Measurements from ENCODE around the gene PCDH9.
"Not testable (repeated sequence)": the region's sequence is repeated elsewhere in the genome, so short reads cannot be mapped to it uniquely, and the experiment has no call there.

Gene PCDH9

GRCh38 chr13:66835040-66835628 is 395.0 kb downstream of the PCDH9 start:
- peak; percentile 14 for DNase-seq (ENCODE audit: low read depth)

GRCh38 chr13:66830940-66831716 is 399.0 kb downstream of the PCDH9 start:
- DNase-seq (ENCODE audit: low read depth) = no peak

- DNase-seq (ENCODE audit: low read depth) = no peak
Observed at GRCh38 chr13:66829803-66830202, 400.3 kb downstream of the PCDH9 start.

- no peak for DNase-seq (ENCODE audit: low read depth)
Observed at GRCh38 chr13:66826398-66826797, 403.7 kb downstream of the PCDH9 start.

- DNase-seq (ENCODE audit: low read depth) = no peak
Observed at GRCh38 chr13:66821551-66821950, 408.6 kb downstream of the PCDH9 start.

GRCh38 chr13:66811455-66811854 is 418.7 kb downstream of the PCDH9 start:
- DNase-seq (ENCODE audit: low read depth) = no peak

- no peak for DNase-seq (ENCODE audit: low read depth)
Observed at GRCh38 chr13:66809485-66809884, 420.7 kb downstream of the PCDH9 start.

GRCh38 chr13:66807251-66807650 is 422.9 kb downstream of the PCDH9 start:
- no peak for DNase-seq (ENCODE audit: low read depth)

- DNase-seq (ENCODE audit: low read depth) = peak; percentile 26
Observed at GRCh38 chr13:66805657-66806056, 424.5 kb downstream of the PCDH9 start.

GRCh38 chr13:66803808-66804456 is 426.2 kb downstream of the PCDH9 start:
- DNase-seq (ENCODE audit: low read depth) = no peak

- no peak for DNase-seq (ENCODE audit: low read depth)
Observed at GRCh38 chr13:66803013-66803807, 426.9 kb downstream of the PCDH9 start.

GRCh38 chr13:66795636-66796035 is 434.5 kb downstream of the PCDH9 start:
- DNase-seq (ENCODE audit: low read depth) = no peak

GRCh38 chr13:66794340-66795031 is 435.6 kb downstream of the PCDH9 start:
- no peak for DNase-seq (ENCODE audit: low read depth)

GRCh38 chr13:66790861-66791260 is 439.3 kb downstream of the PCDH9 start:
- DNase-seq (ENCODE audit: low read depth) = no peak

GRCh38 chr13:66781241-66781640 is 448.9 kb downstream of the PCDH9 start:
- no peak for DNase-seq (ENCODE audit: low read depth)

- DNase-seq (ENCODE audit: low read depth) = peak; percentile 2
Observed at GRCh38 chr13:66780814-66781213, 449.3 kb downstream of the PCDH9 start.

- DNase-seq (ENCODE audit: low read depth) = no peak
Observed at GRCh38 chr13:66778461-66778860, 451.7 kb downstream of the PCDH9 start.

- DNase-seq (ENCODE audit: low read depth) = no peak
Observed at GRCh38 chr13:66775196-66775595, 454.9 kb downstream of the PCDH9 start.

GRCh38 chr13:66774046-66774445 is 456.1 kb downstream of the PCDH9 start:
- DNase-seq (ENCODE audit: low read depth) = no peak

GRCh38 chr13:66765559-66765958 is 464.6 kb downstream of the PCDH9 start:
- DNase-seq (ENCODE audit: low read depth) = no peak

- not testable (repeated sequence) for DNase-seq (ENCODE audit: low read depth)
Observed at GRCh38 chr13:66760678-66761077, 469.5 kb downstream of the PCDH9 start.

- no peak for DNase-seq (ENCODE audit: low read depth)
Observed at GRCh38 chr13:66759919-66760318, 470.2 kb downstream of the PCDH9 start.
